Prostate gland (tissue), 2 donors: ENCODE data around the gene MDH1. TPM values are rescaled to one million over a fixed set of nuclear protein-coding genes. Genes with fewer than 3 reads are reported as not detected.
"Not testable (repeated sequence)": the region's sequence is repeated elsewhere in the genome, so short reads cannot be mapped to it uniquely, and the experiment has no call there.

Source experiments
- DNase-seq: peaks from one replicate; pipeline ENCODE4 v3.0.0-alpha.2; 2019; ENCODE audit warnings: low spot score
- H3K27ac ChIP-seq, 2 donors: fragments of 200-600 bp; sonication (generic); 2 replicates each; pipeline ENCODE4 v1.5.1; 2017 to 2019
- H3K27me3 ChIP-seq: fragments of 200-600 bp; sonication (generic); replicated peaks from 2 replicates; pipeline ENCODE4 v1.5.1; 2019; ENCODE audit not compliant: insufficient read depth
- H3K36me3 ChIP-seq, 2 donors: fragments of 200-600 bp; sonication (generic); 1 replicate in 1 of 2; 2 replicates in 1 of 2; pipeline versions ENCODE4 v1.5.1 to v1.8.1; 2017 to 2019
- H3K4me1 ChIP-seq: fragments of 200-600 bp; sonication (generic); replicated peaks from 2 replicates; pipeline ENCODE4 v1.5.1; 2019
- H3K4me3 ChIP-seq, 2 donors: fragments of 200-600 bp; sonication (generic); 2 replicates each; pipeline ENCODE4 v1.5.1; 2017 to 2019
- H3K9me3 ChIP-seq: fragments of 200-600 bp; sonication (generic); 2 replicates; pipeline ENCODE4 v1.5.1; 2017
- CTCF ChIP-seq, 4 experiments: fragments of 200-600 bp in 2 of 4; fragments of 450-650 bp in 2 of 4; sonication (generic) in 2 of 4; IDR thresholded peaks; 1 replicate in 3 of 4; 2 replicates in 1 of 4; pipeline ENCODE4 v1.5.1; 2016 to 2019; ENCODE audit warnings: antibody characterized with exemption in 4 of 4, mild to moderate bottlenecking in 2 of 4, moderate library complexity in 2 of 4
- POLR2A ChIP-seq: fragments of 450-650 bp; IDR thresholded peaks from one replicate; pipeline ENCODE4 v1.6.1; 2016; ENCODE audit warnings: antibody characterized with exemption, mild to moderate bottlenecking
- POLR2AphosphoS5 ChIP-seq: sonication (generic); formaldehyde crosslinking; IDR thresholded peaks from one replicate; pipeline ENCODE4 v1.6.1; 2017; ENCODE audit warnings: antibody characterized with exemption
- WGBS: methylation state at CpG from one replicate; pipeline ENCODE4 v1.1.5; 2018; 5-methylcytosine and 5-hydroxymethylcytosine counted together
- intact Hi-C: fragments of 100-400 bp; cut with DNase I; formaldehyde crosslinking; loops from one replicate; pipeline ENCODE4 v1.14.2; 2022
- total RNA-seq, 2 donors: library from RNA; depleted of rRNA; stranded (reverse); fragments of >200 nt; gene quantifications; one replicate each; pipeline ENCODE4 v1.1.0, GENCODE V29; 2016

The MDH1 gene
- total RNA-seq, 2 donors from 2014 or later: 120 to 160 TPM

GRCh38 chr2:63619328-63619727 is 30.6 kb downstream of the MDH1 start:
- WGBS: 72% methylated on average over 2 of the region's 2 CpGs
- TF ChIP-seq CTCF (IDR thresholded peaks at IDR 0.05): no peak
- Histone ChIP-seq H3K9me3 (no peaks in the 10 kb centered on the region), H3K27me3 (no peaks in the 10 kb centered on the region), H3K4me1 (no peaks in the 10 kb centered on the region), H3K36me3 (no peaks in the 10 kb centered on the region), H3K27ac (no peak overlapping the region), H3K4me3 (no peak overlapping the region)
- intact Hi-C loops: no loop called here
- DNase-seq: no peak

GRCh38 chr2:63622751-63623150 is 34.0 kb downstream of the MDH1 start:
- Histone ChIP-seq H3K9me3 (no peaks in the 10 kb centered on the region), H3K4me3 (no peak overlapping the region), H3K27ac (no peak overlapping the region), H3K27me3 (no peaks in the 10 kb centered on the region), H3K4me1 (no peaks in the 10 kb centered on the region), H3K36me3 (no peaks in the 10 kb centered on the region)
- WGBS: 96% methylated on average over 29 of the region's 31 CpGs
- DNase-seq: no peak
- no peak for TF ChIP-seq POLR2A
- no peak for TF ChIP-seq POLR2AphosphoS5
- TF ChIP-seq CTCF (IDR thresholded peaks at IDR 0.05): no peak
- intact Hi-C loops: no loop called here

GRCh38 chr2:63623763-63624162 is 35.0 kb downstream of the MDH1 start:
- DNase-seq, H3K36me3 ChIP-seq, intact Hi-C loops, H3K4me3 ChIP-seq, H3K27me3 ChIP-seq, H3K27ac ChIP-seq, H3K9me3 ChIP-seq, H3K4me1 ChIP-seq: not testable (repeated sequence)
- WGBS: 89% methylated on average over 2 of the region's 2 CpGs

GRCh38 chr2:63627866-63628265 is 39.1 kb downstream of the MDH1 start:
- 96% methylated on average over 15 of the region's 15 CpGs for WGBS
- no peaks in the 10 kb centered on the region for H3K27me3 ChIP-seq
- intact Hi-C loops: no loop called here
- no peaks in the 10 kb centered on the region for H3K36me3 ChIP-seq
- no peaks in the 10 kb centered on the region for H3K9me3 ChIP-seq
- H3K4me1 ChIP-seq: no peaks in the 10 kb centered on the region
- DNase-seq: no peak
- no peak for TF ChIP-seq POLR2A
- TF ChIP-seq POLR2AphosphoS5: no peak
- TF ChIP-seq CTCF (IDR thresholded peaks at IDR 0.05): no peak
- H3K4me3 ChIP-seq: no peak overlapping the region
- H3K27ac ChIP-seq: no peak overlapping the region

GRCh38 chr2:63628403-63628942 is 39.7 kb downstream of the MDH1 start:
- no peaks in the 10 kb centered on the region for H3K4me1 ChIP-seq
- H3K4me3 ChIP-seq: no peak overlapping the region
- H3K27me3 ChIP-seq: no peaks in the 10 kb centered on the region
- TF ChIP-seq POLR2A: no peak
- no peak for TF ChIP-seq POLR2AphosphoS5
- no peak for TF ChIP-seq CTCF (IDR thresholded peaks at IDR 0.05)
- no peaks in the 10 kb centered on the region for H3K9me3 ChIP-seq
- no peak for DNase-seq
- intact Hi-C loops: no loop called here
- H3K27ac ChIP-seq: no peak overlapping the region
- WGBS: 98% methylated on average over 1 of the region's 1 CpG
- H3K36me3 ChIP-seq: no peaks in the 10 kb centered on the region
